AG09309 (cell line): ENCODE data around the gene PRRX2.

Experiments used
- DNase-seq: peaks from one replicate; pipeline ENCODE4 v3.0.0-alpha.2; 2010; ENCODE audit warnings: low read depth
- H3K4me3 ChIP-seq: 2 replicates; pipeline ENCODE4 v1.5.1; 2011; ENCODE audit warnings: mild to moderate bottlenecking, low read depth, low read length, moderate library complexity; ENCODE audit not compliant: control insufficient read depth
- TF ChIP-seq, protein P1 (sequence below): IDR thresholded peaks from 2 replicates; pipeline ENCODE4 v1.5.1; 2011; ENCODE audit warnings: mild to moderate bottlenecking, low read depth, low read length, inconsistent platforms; ENCODE audit not compliant: insufficient read depth, control insufficient read depth; ENCODE audit errors: missing control alignments

The PRRX2 gene

DNA sequence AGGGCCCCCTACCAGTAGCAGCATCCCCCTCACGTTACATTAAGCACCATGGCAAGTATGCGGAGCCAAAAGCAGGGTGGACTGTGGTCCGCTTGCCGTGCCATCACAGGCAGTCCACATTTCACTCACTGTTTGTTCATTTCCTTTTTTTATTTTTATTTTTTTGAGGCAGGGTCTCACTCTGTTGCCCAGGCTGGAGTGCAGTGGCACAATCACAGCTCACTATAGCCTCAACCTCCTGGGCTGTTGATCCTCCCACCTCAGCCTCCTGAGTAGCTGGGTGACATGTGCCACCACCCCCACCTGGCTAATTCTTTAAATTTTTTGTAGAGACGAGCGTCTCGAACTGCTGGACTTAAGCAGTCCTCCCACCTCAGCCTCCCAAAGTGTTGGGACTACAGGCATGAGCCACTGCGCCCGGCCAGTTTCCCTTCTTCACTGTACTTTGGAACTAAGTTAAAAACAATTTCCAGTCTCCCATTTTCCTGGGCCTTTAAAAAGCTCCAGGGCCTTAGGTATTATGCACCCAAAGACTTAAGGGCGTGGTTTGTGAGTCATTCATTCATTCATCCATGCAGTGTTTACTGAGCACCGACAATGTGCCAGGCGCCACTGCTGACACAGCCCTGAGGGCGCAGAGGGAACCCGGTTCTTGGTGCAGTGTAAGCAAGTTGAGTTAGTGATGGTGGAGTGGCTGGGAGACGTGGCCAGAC is 19.9 kb downstream of the PRRX2 start:
- DNase-seq, result no peak
- TF ChIP-seq, protein P1, sequence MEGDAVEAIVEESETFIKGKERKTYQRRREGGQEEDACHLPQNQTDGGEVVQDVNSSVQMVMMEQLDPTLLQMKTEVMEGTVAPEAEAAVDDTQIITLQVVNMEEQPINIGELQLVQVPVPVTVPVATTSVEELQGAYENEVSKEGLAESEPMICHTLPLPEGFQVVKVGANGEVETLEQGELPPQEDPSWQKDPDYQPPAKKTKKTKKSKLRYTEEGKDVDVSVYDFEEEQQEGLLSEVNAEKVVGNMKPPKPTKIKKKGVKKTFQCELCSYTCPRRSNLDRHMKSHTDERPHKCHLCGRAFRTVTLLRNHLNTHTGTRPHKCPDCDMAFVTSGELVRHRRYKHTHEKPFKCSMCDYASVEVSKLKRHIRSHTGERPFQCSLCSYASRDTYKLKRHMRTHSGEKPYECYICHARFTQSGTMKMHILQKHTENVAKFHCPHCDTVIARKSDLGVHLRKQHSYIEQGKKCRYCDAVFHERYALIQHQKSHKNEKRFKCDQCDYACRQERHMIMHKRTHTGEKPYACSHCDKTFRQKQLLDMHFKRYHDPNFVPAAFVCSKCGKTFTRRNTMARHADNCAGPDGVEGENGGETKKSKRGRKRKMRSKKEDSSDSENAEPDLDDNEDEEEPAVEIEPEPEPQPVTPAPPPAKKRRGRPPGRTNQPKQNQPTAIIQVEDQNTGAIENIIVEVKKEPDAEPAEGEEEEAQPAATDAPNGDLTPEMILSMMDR, result no peak
- no peak overlapping the region for H3K4me3 ChIP-seq

- DNase-seq, result no peak
- TF ChIP-seq, protein P1, result no peak
- H3K4me3 ChIP-seq, result no peak overlapping the region
Measured at GRCh38 chr9:129685933-129686259, 20.4 kb downstream of the PRRX2 start.

GRCh38 chr9:129686736-129687135 is 21.3 kb downstream of the PRRX2 start:
- no peak overlapping the region for H3K4me3 ChIP-seq
- TF ChIP-seq, protein P1, result no peak
- DNase-seq, result no peak

GRCh38 chr9:129687391-129687790 is 21.9 kb downstream of the PRRX2 start:
- H3K4me3 ChIP-seq, result no peak overlapping the region
- TF ChIP-seq, protein P1, result no peak
- DNase-seq, result no peak

GRCh38 chr9:129688285-129689043 is 23.0 kb downstream of the PRRX2 start:
- TF ChIP-seq, protein P1, result no peak
- DNase-seq, result no peak
- H3K4me3 ChIP-seq, result no peak overlapping the region

GRCh38 chr9:129692534-129692933 is 27.1 kb downstream of the PRRX2 start:
- TF ChIP-seq, protein P1, result no peak
- DNase-seq, result no peak
- no peak overlapping the region for H3K4me3 ChIP-seq
